A172 (cell line): ENCODE data around the gene KARS1. TPM values are rescaled to one million over a fixed set of nuclear protein-coding genes. Genes with fewer than 3 reads are reported as not detected.
"Not testable (repeated sequence)": the region's sequence is repeated elsewhere in the genome, so short reads cannot be mapped to it uniquely, and the experiment has no call there.

Source experiments
- DNase-seq: peaks from one replicate; pipeline ENCODE4 v3.0.0-alpha.2; 2015; ENCODE audit warnings: low spot score
- total RNA-seq: library from RNA; depleted of rRNA; stranded (reverse); fragments of >200 nt; shearing (Covaris generic); gene quantifications from 2 replicates; pipeline ENCODE4 v1.2.3, GENCODE V29; 2014

Gene KARS1
- total RNA-seq, 1 experiment from 2014 or later = 245 TPM

DNA sequence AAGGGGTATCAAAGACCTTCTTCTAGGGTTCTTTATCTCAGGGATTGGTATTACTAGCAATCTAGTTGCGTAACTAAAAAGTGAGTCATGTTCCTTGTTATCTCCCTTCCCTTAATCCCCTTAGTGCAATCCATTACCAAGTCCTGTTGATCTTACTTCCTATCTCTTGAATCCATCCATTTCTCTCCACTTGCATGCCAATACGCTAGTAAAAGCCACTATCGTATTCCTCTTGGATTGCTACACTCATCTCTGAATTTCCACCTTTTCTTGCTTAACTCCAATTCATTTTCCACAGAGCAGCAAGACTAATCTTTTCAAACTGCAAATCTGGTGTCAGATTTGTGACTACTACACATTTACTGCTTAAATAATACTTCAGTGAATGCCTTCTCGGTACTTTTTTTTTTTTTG is 22.5 kb downstream of the KARS1 start:
- DNase-seq = peak; percentile 75

DNA sequence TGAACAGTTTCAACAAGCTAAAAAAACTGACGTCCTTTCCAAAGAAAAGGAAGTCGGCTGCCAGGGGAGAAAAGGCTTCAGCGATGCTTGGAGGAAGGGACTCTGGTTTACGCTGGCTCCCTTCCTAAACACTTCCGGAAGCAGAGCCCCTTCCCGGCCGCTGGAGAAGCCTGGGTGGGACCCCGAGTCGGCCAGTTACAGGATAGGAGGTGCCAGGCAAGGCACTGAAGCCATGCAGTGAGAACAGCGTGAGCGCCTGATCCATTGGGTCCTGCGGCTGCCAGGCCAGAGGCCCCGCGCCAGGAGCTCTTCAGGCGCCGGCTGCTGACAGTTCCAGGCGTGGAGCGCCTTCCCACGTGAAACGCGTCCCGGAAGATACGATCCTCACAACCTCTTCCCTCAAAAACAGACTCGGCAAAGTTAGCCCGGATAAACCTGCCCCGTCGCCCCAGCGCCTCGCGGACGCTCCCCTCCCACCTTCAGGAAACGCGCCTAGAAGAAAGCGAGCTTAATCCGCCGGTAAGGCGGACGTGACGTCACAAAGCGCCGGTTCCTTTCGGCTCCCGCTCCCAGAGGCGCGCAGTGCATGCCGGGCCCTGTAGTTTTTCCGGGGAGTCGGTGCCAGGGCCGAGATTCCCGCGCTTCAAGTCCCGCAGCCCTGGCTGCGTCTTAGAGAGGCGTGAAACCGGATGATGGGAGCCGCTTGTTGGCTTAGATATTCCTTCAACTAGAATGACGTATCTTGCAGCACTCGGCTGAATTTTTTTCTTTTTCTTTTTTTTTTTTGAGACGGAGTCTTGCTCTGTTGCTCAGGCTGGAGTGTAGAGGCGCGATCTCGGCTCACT is 24.5 kb downstream of the KARS1 start, which contains the start of gene ADAT1:
Gene ADAT1, minus strand, starts transcription at position 521 of the 845 bp plus-strand sequence. CDS start 2,482 bp downstream, outside the sequence.
- peak; percentile 98 for DNase-seq

DNA sequence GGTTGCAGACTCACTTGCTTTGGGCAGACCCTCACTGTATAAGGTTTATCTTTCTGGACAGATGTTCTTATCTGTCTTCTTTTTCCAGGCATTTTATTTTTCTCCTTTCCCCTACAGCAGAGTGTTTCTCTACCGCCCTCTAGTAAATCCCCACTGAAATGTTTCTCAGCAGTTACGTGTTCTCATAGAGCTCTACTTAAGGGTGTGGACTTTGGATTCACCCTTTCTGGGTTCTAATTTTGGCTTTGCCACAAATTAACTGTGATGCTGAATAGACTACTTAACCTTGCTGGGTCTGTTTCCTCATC is 26.3 kb downstream of the KARS1 start:
- DNase-seq = peak; percentile 21

DNA sequence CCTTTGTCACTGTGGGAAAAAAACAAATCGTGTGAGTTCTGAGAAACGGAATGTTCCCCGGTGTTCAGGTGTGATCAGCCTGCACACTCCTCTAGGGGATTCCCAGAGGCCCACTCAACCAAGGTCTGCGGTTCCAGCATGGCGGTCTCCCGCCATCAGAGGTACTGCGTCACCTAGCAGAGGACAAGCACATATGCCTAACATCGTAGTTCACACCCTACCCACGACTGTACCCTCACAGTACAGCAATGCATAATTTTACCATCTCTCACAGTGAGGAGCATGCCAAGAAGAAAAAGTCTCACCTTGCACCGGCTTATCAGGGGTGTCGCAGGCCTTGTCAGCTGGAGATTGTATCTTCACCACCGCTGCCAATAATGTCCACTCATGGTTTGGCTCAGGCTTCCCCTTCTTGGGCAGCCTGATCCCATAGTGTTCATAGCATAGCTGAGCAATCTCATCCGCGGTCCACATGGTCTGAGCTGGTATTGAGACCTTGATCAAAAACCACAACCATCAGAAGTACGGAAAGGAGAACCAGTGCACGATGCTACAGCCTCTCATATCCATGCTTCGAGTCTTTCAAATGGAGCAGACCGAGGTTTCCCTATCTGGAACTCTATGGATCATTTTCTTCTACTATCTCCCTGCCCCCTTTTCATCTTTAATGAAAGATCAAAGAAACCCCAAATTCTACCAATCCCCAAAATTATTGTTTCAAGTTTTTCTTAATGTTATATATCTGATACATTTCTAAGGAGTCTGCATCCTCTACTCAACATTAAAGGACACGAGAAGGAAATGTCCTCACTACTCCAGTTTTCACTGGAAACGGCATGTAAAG is 26.9 kb downstream of the KARS1 start:
- no peak for DNase-seq

DNA sequence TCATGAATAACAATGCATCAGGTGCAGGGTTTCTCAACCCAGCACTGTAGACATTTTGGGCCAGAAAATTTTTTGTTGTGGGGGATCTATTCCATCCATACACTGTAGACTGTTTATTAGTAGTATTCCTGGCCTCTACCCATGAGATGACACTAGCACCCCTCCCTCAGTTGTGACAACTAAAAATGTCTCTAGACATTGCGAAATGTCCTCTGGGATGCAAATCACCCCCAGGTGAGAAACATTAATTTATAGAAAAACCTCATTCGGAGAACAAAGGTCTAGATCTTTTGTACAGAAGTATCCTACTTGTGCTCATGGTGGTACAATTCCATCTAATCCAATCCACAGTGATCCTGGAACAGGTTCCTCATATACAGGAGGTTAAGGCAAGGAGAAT is 28.7 kb downstream of the KARS1 start:
- no peak for DNase-seq

DNA sequence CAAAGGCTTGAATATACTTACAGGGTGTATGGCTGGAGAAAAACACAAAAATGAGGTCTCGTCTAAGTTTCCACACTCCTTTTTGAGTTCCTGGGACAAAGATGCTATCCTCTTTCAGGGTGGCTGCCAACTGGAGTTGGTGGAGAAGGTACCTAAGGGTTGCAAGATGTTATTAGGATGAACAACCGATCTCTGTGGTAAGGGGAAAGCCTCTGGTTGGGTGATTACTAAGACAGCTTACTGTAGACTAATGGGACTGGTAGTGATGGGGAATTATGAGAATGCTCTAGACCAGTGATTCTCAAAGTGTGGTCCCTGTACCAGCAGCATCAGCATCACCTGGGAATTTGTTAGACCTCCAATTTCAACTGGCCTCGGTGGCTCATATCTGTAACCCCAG is 30.3 kb downstream of the KARS1 start:
- no peak for DNase-seq

DNA sequence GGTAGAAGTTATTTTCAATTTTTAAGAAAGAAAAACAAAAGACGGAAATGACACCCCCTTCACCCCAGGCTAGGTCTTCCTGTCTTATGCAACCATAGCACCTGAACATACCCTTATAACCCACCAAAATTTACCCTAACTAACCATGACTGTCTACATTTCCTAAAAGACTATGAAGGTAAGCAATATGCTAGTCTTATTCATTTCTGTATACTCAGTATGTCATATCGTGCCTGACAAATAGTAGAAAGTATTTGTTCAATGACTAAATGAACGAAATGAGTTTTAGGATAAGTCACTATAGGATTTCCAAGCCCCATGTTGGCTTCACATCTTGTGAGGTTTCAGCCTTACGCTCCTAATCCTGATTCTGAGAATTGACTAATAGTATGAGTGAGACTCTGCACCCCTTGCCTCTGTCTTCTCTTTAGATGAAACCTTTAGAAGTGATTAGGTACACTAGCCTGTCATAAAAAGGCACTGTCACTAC is 30.9 kb downstream of the KARS1 start:
- DNase-seq = no peak

DNA sequence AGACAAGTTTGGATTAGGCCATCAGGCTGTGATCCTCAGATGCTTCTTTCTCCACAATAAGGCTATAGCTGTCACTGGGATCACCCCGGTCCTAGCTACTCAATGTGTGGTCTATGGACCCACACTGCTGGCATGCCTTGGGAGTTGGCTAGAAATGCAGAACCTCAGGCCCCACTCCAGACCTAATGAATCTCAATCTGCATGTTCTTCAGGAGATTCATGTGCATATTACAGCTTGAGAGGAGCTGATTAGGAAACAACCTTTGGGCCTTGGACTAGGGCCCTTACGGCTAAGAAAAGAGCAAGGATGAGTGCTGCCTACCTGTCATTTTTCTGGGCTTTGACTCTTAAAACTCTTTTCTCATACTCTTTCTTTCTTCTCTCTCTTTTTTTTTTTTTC is 31.8 kb downstream of the KARS1 start:
- no peak for DNase-seq

DNA sequence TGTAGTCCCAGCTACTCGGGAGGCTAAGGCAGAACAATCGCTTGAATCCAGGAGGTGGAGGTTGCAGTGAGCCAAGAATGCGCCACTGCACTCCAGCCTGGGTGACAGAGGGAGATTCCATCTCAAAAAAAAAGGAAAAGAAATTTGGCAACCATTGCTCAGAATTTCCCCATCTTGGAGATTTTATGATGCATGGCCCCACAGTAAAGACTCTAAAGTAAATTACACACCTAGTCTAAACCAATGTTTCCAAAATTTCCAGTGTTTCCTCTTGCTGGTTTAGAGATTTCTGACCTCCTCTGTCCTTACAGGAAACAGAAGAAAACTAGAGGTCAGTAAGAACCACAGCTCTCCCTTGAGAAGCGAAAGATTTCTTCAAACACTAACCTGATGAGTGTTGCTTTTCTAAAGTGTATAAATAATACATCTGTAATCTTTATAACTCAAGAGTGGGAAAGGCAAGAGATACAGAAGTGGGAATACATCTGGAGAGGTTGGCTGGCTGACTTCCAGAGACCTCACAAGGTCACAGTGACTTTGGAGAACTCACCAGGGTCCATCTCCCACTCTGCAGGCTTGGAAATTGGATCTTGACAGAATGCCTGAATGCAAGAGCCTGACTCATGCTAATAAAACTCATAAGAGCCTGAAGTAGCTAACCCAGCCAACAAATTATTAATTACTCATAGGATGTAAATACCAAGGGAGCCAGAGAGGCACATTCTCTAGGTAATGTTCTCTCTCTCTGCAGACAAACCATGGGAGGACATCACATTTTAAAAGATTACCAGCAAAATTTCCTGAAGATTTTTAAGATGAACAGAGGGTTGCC is 33.2 kb downstream of the KARS1 start:
- peak; percentile 13 for DNase-seq

DNA sequence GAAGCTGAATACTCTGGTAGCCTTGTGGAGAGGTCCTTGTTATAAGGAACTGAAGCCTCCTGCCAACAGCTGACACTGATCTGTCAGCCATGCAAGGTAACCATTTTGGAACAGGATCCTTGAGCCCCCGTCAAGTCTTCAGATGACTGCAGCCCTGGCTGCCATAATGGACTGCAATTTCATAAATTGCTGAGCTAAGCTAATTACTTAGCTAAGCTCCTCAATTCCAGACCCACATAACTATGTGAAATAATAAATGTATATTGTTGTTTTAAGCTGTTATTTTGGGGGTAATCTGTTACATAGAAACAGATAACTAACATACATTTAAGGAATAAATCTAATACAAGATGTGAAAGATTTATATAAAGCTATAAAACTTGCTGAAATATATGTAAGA is 41.0 kb downstream of the KARS1 start:
- no peak for DNase-seq

DNA sequence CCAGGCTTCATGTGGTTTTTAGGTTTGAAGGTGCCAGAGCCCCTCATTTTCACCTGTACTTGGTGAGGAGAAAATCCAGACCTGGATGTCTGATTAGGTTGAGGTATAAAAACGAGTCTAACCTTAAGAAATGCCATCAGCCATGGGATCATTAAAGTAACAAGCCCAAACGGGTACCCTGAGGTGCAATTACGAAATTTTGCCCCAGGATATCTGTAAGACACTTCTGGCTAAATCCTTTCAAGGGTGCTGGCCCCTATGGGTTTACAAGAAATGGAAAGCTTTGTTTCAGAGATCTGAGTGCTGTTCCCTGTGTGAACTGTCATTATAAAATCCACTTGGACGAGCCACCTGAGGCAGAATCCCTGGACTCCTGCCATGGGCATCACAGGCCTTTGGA is 44.2 kb downstream of the KARS1 start:
- no peak for DNase-seq

DNA sequence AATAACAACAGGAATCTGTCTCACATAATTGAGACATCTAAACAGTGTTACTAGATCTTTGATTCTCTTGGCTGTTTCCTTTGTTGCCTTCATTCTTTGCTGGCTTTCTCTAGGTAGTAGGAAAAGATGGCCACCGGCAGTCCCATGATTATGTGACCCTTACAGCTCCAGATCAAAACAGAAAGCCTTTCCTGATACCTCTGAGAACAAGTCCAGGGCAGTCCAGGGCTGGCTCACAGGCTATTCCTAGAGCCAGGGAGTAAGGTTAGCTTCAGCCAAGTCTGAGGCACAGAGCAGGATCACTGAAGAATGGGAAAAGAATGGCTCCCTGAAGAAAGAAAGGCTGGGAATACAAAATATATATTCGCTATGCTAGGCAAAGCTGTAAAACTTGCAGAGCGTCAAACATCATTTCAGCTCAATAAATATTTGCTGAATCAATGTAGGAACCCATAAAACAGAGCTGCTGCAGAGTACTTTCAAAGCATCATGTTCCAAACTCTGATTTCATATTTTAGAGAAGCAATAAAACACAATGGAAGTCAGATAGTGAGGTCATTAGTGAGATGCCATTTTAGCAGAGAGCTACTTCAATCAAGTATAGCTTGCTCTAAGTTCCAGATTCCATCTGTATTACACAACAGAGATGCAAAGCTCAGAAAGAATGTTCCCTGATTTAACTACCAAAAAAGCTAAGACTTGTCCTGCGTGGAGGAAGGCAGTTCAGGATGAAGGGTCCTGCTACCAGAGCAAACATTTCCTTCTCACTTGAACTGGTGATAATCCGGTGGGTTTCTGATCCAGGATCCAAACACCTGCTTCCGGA is 47.8 kb downstream of the KARS1 start:
- DNase-seq = no peak

DNA sequence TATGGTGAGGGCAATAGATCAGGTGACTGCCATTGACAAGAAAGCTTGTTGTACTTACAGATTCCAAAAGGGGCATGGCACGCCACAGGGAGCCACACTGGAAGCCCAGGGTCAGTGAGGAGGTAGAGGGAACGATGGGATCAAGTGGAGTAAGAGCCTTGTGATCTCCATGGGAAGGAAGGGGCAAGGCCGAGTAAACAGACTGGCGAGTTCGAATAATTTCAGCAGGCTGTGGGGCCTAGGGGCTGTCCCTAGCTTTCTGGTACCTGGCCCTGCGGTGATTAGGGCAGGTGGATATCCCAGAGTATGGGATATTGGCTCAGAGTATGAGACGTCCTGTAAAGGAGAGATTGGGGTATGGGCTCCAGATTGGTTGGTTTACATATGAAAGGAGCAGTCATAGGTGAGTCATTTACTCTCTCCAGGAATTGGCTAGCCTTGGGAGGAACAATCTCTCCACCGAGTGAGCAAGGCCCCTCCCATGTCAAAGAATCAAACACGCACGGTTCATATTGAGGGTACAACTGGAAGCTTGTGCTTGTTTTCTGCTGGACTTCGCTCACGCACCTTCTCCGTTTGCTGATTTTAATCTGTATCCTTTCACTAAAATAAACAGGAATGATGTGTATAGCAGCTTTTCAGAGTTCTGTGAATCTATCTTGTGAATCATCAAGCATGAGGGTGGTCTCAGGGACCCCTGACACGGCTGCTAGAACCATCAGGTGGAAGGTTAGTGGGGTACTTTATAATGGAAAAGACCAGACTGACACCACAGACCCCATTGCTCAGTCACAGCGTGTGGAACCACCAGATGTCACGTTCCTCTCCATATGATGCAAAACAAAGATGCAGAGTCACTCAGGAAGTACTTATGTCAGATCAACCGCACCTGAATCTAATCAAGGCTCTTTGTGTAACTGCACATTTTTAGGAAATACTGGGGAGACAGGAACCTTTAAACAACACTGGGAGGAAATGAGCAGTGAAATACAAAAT is 53.3 kb downstream of the KARS1 start:
- peak; percentile 82 for DNase-seq

DNA sequence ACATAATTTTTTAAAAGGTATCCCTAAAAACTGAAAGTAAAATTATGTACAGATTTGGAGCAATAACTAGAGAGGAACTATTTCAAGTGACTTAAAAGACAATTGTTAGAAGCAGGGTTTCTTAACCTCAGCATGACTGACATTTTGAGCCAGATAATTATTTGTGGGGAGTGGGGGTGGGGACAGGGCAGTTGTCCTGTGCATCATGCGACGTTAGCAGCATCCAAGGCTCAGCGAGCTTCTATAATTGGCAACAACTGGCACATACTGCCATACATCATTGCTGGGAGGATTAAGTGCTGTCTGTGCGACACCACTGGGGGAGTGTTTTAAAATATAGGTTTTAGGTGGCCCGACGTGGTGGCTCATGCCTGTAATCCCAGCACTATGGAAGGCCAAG is 54.2 kb downstream of the KARS1 start:
- no peak for DNase-seq

DNA sequence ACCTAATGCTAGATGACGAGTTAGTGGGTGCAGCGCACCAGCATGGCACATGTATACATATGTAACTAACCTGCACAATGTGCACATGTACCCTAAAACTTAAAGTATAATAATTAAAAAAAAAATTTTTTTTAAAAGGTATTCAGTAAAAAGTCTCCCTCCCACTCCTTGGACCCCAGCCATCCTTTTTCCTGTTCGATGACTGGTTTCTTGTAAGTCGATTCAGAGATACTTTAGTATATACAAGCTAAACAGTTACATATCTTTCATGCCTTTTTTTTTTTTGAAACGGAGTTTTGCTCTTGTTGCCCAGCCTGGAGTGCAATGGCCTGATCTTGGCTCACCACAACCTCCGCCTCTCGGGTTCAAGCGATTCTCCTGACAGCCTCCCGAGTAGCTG is 55.5 kb downstream of the KARS1 start:
- DNase-seq = not testable (repeated sequence)

DNA sequence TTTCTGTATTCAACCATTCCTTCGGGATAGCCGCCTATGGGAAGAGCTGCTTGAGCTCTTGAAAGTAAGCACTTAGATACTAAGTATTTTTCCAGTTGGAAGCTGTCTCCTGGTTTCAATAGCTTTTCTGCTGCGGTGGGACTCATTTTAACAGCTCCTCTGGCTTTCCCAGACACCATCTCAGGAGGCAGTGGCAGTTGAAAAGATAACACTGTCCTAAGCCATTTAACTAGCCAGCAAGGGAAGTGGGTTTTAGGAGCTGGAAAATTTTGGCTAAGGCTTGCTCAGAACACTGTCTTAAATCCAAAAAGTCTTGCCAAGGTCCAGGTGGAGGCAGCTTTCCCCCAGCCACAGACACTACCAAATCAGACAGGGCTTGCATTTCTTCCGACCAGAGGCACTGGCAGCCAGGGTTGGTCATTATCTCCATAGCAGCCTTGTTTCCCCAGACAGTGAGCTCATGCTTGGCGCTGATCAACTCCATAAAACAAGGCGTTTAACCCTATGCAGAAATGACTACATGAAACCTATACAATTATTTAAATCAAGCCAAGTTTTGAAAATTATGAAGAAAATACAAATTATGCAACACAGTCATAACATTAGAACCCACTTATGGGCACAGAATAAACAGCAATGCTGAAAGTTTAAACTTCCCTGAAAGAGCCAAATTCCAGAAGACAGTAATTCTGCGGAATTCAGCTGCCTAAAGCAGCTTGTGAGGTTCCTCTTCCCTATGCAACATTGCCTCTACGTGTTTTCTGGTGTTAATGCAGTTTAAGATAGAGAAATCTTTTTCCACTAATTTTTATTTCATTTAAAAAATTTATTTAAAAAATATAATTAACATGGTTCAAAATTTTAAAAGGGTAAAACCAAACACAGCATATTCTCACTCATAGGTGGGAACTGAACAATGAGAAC is 56.3 kb downstream of the KARS1 start:
- no peak for DNase-seq

DNA sequence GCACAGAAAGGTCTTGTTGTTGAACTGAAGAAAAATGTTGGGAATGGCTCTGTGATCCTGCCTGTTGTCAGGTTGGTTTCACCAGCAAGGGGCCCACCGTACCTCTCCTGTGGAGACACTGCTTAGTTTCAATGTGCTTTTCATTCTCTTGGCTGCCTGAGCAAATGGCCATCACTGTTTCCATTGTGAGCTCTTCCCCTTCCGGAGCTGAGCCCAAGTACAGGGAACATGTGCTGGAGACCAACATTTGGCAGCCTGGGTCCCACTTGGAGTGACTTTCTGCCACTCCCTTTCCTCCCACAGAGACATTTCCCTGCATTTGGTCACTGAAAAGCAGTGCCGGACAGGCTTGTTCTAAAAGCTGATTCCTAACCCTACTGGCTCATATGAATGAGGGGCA is 58.2 kb downstream of the KARS1 start:
- no peak for DNase-seq

DNA sequence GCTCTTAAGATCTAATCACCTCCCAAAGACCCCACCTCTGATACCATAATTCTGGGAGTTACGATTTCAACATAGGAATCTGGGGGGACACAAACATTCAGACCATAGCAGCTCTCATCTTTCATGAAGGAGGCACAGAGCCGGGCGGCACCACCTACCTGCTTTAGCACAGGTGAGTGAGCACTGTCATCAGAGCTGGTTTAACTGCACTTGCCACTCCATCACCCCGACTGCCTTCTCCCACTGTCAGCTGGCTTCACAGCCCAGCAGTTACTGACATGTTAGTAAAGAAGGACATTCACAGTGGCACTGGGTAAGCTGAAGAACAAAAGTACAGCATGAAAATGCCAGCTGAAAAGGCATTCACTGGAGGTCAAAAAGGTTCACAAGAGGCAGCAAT is 58.7 kb downstream of the KARS1 start:
- no peak for DNase-seq

DNA sequence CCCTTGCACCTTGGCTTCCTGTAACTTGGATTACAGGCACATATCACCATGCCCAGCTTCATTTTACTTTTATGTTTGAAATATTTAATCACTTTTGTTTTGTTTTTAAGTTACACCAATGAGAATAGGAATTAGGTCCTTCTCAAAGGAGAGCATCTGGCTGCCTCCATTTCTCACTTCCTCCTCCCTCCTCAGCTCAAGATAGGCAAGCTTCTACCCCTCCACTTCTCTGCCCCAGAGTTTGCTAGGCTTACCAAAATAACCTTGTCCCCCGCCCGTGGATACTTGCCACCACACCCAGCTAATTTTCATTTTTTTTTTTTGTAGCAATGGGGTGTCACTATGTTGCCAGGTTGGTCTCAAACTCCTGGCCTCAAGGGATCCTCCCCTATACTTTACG is 63.4 kb downstream of the KARS1 start:
- DNase-seq = no peak
